Measurements from ENCODE around the gene KIFC3.

Gene KIFC3

DNA sequence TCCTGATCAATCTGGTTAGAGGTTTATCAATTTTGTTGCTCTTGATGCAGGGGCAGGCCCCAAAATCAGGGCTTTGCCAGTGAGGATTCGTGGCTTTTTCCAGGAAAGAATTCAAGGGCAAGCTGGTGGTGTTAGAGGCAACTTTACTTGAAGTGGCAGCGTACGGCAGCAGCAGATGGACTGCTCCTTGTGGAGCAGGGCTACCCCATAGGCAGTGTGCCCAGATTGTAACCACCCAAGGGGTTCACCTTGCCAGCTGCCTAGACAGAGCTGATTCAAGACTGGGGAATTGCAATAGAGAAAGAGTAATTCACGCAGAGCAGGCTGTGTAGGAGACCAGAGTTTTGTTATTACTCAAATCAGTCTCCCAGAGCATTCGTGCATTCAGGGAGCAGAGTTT is 90.9 kb downstream of the KIFC3 start:
- no peak for DNase-seq

DNA sequence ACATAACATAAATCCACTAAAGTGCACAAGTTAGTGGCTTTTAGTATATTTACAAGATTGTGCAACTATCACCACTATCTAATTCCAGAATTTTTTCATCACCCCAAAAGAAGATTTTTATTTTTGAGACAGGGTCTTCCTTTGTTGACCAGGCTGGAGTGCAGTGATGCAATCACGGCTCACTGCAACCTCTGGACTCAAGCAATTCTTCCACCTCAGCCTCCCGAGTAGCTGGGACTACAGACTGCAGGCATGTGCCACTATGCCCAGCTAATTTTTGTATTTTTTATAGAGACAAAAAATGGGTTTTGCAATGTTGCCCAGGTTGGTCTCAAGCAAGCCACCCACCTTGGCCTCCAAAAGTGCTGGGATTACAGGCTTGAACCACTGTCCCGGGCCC is 92.6 kb downstream of the KIFC3 start:
- DNase-seq: no peak
